22Rv1 (cell line): ENCODE measurements around the gene SERINC2.

Source experiments
- H3K27ac ChIP-seq: fragments of 450-650 bp; 2 replicates; pipeline ENCODE4 v1.5.1; 2017
- CTCF ChIP-seq: fragments of 450-650 bp; IDR thresholded peaks from 2 replicates; pipeline ENCODE4 v1.5.1; 2017; ENCODE audit warnings: mild to moderate bottlenecking
- ZFX ChIP-seq: fragments of 450-650 bp; IDR thresholded peaks from 2 replicates; pipeline ENCODE4 v1.6.1; 2017; ENCODE audit warnings: antibody characterized with exemption, borderline replicate concordance

Gene SERINC2

GRCh38 chr1:31432592-31433395 is 19.8 kb downstream of the SERINC2 start:
- H3K27ac ChIP-seq: no peak overlapping the region
- TF ChIP-seq CTCF (no peak), ZFX (no peak)

DNA sequence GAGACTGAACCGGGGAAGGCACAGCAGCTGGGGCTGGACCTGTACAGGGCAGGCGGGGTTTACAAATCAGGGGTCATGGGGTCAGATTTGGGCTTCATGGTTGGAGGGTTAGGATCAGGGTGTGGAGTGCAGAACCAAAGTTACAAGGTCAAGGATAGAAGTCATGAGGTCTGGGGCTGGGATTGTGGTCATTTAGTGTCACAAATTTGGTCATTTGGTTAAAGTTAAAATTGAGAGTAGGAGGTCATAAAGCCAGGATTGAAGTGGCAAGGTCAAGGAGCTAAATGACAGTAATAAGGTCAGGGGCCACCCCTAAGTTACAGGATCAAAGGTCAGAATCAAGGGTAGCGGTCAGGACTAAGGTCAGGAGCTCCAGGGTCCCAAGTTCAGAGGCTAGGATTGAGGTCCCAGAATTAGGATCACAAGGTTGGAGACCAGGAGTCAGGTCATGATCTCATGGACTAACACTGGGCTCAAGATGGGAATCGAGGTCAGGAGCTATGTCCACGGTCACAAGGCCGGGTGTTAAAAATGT is 20.4 kb downstream of the SERINC2 start:
- H3K27ac ChIP-seq: no peak overlapping the region
- TF ChIP-seq CTCF (no peak), ZFX (no peak)

DNA sequence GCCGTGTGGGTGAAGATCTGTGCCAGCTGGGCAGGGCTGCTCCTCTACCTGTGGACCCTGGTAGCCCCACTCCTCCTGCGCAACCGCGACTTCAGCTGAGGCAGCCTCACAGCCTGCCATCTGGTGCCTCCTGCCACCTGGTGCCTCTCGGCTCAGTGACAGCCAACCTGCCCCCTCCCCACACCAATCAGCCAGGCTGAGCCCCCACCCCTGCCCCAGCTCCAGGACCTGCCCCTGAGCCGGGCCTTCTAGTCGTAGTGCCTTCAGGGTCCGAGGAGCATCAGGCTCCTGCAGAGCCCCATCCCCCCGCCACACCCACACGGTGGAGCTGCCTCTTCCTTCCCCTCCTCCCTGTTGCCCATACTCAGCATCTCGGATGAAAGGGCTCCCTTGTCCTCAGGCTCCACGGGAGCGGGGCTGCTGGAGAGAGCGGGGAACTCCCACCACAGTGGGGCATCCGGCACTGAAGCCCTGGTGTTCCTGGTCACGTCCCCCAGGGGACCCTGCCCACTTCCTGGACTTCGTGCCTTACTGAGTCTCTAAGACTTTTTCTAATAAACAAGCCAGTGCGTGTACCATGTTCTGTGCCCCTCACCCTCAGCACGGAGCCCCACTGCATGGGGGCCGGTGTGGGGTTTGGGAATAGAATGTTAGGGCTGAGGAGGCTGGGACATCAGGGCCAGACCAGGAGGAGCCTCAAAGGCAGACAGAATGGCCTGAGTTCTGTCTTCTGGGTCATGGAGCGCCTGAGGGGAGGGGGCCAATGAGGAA is 21.3 kb downstream of the SERINC2 start:
- TF ChIP-seq ZFX (no peak), CTCF (no peak)

GRCh38 chr1:31434979-31435378 is 22.0 kb downstream of the SERINC2 start:
- TF ChIP-seq ZFX (no peak), CTCF (no peak)
- H3K27ac ChIP-seq: no peak overlapping the region

More for the DNA sequence above, 21.3 kb downstream of the SERINC2 start:
- H3K27ac ChIP-seq: no peak overlapping the region

- H3K27ac ChIP-seq: no peak overlapping the region
- TF ChIP-seq CTCF (no peak), ZFX (no peak)
Observed at GRCh38 chr1:31435471-31436409, 22.7 kb downstream of the SERINC2 start.

- TF ChIP-seq CTCF: no peak
- TF ChIP-seq ZFX: no peak
- no peak overlapping the region for H3K27ac ChIP-seq
Observed at GRCh38 chr1:31436596-31437432, 23.8 kb downstream of the SERINC2 start.
